A673 (cell line): Measurements from ENCODE around the gene ICE1.

Experiments used
- CTCF ChIP-seq: fragments of 300-800, 200-600 bp; sonication (generic); conservative IDR thresholded peaks from 2 replicates; pipeline ENCODE4 v1.5.1; 2017; ENCODE audit warnings: low read depth, mild to moderate bottlenecking, antibody characterized with exemption, low read length, moderate library complexity, mixed read lengths
- EZH2 ChIP-seq: fragments of 200-600 bp; sonication (generic); IDR thresholded peaks from 2 replicates; pipeline ENCODE4 v1.6.1; 2017; ENCODE audit warnings: borderline replicate concordance, low read depth, mild to moderate bottlenecking, mixed read lengths, antibody characterized with exemption, low read length; ENCODE audit not compliant: poor library complexity, severe bottlenecking

GRCh38 chr5:5474961-5475360 is 52.5 kb downstream of the ICE1 start:
- TF ChIP-seq CTCF, result no peak
- no peak for TF ChIP-seq EZH2
